ENCODE data around the gene SPOCK3.

DNA sequence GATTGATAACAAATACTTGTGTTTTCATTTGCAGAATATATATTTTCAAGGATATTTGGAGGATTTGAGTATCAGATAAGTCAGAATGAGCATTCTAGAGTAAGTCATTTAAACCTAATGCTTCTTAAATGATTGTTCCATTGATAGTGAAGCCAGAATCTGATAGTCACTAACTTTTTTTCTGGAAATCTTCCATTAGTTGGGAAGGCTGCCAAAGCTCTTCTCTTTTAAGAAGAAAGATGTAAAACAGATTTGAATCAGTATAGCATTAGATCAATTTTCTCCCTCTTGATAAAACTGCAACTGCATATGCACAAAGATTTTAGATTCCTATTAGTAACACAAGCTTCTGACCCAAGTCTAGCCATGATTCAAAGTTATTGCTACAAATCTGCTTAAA, 256.7 kb downstream of the SPOCK3 start:
- TF ChIP-seq EZH2 (IDR thresholded peaks at IDR 0.05; ENCODE audit: borderline replicate concordance, low read depth, low read length, severe bottlenecking) (no peak), CTCF (IDR thresholded peaks at IDR 0.05; ENCODE audit: extremely low read depth in 1 of 2, insufficient read depth in 1 of 2, low read depth in 1 of 2, low read length in 2 of 2) (no peak)
